Astrocyte (in vitro differentiated cells and primary cell): ENCODE measurements around the gene SMYD1.

ENCODE experiments used
- CTCF ChIP-seq: IDR thresholded peaks from 2 replicates; pipeline ENCODE4 v1.5.1; 2011; ENCODE audit warnings: low read depth, mild to moderate bottlenecking, inconsistent platforms, low read length, moderate library complexity; ENCODE audit not compliant: insufficient read depth
- EZH2 ChIP-seq: IDR thresholded peaks from 2 replicates; pipeline ENCODE4 v1.6.1; 2012; ENCODE audit warnings: mild to moderate bottlenecking, low read length, inconsistent platforms; ENCODE audit not compliant: insufficient read depth

- TF ChIP-seq CTCF (no peak), EZH2 (no peak)
These were observed 94.0 kb downstream of the SMYD1 start for GRCh38 chr2:88161446-88162244.
